Activated CD8-positive, alpha-beta T cell treated with anti-CD3 and anti-CD28 coated beads for 36 hours (primary cell): ENCODE data around the gene ZNRF3. TPM values are rescaled to one million over a fixed set of nuclear protein-coding genes. Genes with fewer than 3 reads are reported as not detected.

ENCODE experiments used
- ATAC-seq: fragments of 200-7000 bp; cut with Tn5 transposase; one replicate; pipeline ENCODE4 v1.10.0; 2021; ENCODE audit warnings: mild to moderate bottlenecking, moderate library complexity
- CTCF ChIA-PET: fragments of 350-600 bp; sonication (Branson Sonifier 250); formaldehyde crosslinking; loops from one replicate; lab custom pipeline; 2021; ENCODE audit warnings: antibody characterized with exemption; lab: Charles Lee
- POLR2A ChIA-PET: fragments of 350-600 bp; sonication (Branson Sonifier 250); formaldehyde crosslinking; loops from one replicate; lab custom pipeline; 2021; ENCODE audit warnings: antibody characterized with exemption; lab: Charles Lee
- DNase-seq: peaks from one replicate; pipeline ENCODE4 v3.0.0-alpha.2; 2020
- H3K27ac Mint-ChIP-seq: one replicate; pipeline ENCODE4 v1.8.0; 2021; ENCODE audit warnings: mild to moderate bottlenecking, mixed read lengths
- H3K27me3 Mint-ChIP-seq: one replicate; pipeline ENCODE4 v1.8.0; 2021; ENCODE audit warnings: mixed read lengths
- H3K36me3 Mint-ChIP-seq: one replicate; pipeline ENCODE4 v1.8.0; 2021; ENCODE audit warnings: low read depth, mixed read lengths
- H3K4me1 Mint-ChIP-seq: one replicate; pipeline ENCODE4 v1.8.0; 2021; ENCODE audit warnings: low read depth, mixed read lengths
- H3K4me3 Mint-ChIP-seq: one replicate; pipeline ENCODE4 v1.8.0; 2021; ENCODE audit warnings: mild to moderate bottlenecking, moderate library complexity, mixed read lengths
- H3K9me3 Mint-ChIP-seq: one replicate; pipeline ENCODE4 v1.8.0; 2021; ENCODE audit warnings: mixed read lengths
- intact Hi-C: fragments of 100-400 bp; cut with micrococcal nuclease; formaldehyde crosslinking; loops from one replicate; pipeline ENCODE4 v1.10.0; 2022
- total RNA-seq, 2 experiments: library from RNA; stranded (reverse); gene quantifications; one replicate each; pipeline ENCODE4 v1.2.3, GENCODE V29; 2021
- TF ChIP-seq, protein P1 (sequence below): fragments of 200-600 bp; IDR thresholded peaks from one replicate; pipeline ENCODE4 v1.8.0; 2022; ENCODE audit warnings: antibody characterized with exemption, mild to moderate bottlenecking

Gene ZNRF3
- total RNA-seq, 2 experiments from 2014 or later = 2.0 to 2.5 TPM

DNA sequence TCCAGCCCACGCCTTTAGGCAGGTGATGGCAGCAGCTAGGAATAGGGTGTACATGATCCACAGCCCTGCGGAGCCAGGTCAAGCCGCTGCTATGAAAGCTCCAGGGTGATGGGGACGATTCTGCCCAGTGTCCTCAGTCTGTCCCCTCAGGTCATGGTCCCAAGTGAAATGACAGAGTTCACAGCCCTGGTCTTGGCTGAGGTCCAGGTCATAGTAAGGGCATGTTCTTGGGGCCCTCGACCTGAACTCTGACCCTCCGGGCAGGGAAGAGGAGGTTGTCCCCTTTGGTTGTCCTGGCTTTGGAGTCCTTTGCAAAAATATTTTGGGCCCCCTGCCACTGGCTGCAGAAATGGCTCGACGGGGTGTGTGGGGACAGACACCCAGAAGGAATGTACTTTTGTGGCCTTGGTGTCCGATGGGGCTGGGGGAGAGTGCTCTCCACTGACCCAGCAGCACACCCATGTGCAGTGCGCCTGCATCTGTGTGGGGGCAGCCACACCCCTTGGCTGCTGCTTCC is 170.9 kb downstream of the ZNRF3 start:
- peaks cover 5% of the 10 kb centered on the region for H3K27me3 Mint-ChIP-seq
- ATAC-seq (no peak), DNase-seq (no peak)
- no peak overlapping the region for H3K27ac Mint-ChIP-seq
- intact Hi-C loops = no loop called here
- no peaks in the 10 kb centered on the region for H3K9me3 Mint-ChIP-seq
- no peak overlapping the region for H3K4me3 Mint-ChIP-seq
- ChIA-PET CTCF (interaction anchor here (1.3 kb wide), 1 partner anchor 14 kb away, joined by 6 read pairs; no protein-coding TSS in a partner anchor), POLR2A (no interaction called here)
- peaks cover 2% of the 10 kb centered on the region for H3K36me3 Mint-ChIP-seq
- no peaks in the 10 kb centered on the region for H3K4me1 Mint-ChIP-seq
- TF ChIP-seq, protein P1, sequence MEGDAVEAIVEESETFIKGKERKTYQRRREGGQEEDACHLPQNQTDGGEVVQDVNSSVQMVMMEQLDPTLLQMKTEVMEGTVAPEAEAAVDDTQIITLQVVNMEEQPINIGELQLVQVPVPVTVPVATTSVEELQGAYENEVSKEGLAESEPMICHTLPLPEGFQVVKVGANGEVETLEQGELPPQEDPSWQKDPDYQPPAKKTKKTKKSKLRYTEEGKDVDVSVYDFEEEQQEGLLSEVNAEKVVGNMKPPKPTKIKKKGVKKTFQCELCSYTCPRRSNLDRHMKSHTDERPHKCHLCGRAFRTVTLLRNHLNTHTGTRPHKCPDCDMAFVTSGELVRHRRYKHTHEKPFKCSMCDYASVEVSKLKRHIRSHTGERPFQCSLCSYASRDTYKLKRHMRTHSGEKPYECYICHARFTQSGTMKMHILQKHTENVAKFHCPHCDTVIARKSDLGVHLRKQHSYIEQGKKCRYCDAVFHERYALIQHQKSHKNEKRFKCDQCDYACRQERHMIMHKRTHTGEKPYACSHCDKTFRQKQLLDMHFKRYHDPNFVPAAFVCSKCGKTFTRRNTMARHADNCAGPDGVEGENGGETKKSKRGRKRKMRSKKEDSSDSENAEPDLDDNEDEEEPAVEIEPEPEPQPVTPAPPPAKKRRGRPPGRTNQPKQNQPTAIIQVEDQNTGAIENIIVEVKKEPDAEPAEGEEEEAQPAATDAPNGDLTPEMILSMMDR = no peak

DNA sequence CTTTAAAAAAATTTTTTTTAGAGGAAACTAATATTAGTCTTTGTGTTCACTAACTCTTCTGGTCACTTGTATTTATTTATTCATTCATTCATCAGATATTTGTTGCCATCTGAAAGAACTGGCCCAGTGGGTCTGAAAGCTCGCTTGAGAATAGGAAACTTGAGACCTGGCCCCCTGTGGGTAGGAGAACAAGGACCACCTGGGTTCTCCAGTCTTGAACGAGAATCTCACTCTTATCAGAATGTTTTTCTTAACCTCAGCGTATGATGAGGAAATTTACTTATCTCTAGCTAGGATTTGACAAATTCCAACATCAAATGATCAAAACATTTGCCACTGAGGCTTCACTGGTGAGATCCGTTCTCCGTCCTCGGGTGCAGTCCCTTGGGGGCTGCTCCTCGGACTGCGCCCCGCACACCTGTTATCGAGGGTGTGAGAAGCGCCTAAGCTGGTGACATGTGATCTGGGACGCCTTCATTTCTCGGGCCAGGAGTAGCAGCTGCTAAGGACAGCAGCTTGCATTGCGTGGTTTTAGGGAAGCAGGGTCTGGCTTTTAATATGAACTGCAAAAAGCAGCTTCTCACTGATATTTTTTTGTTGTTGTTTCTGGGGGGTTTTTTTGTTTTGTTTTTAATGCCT is 171.9 kb downstream of the ZNRF3 start:
- Mint-ChIP-seq H3K4me1 (no peaks in the 10 kb centered on the region), H3K4me3 (no peak overlapping the region), H3K9me3 (no peaks in the 10 kb centered on the region), H3K36me3 (peaks cover 1% of the 10 kb centered on the region), H3K27me3 (peaks cover 8% of the 10 kb centered on the region), H3K27ac (no peak overlapping the region)
- no peak for DNase-seq
- ChIA-PET CTCF (interaction anchor here (0.7 to 1.9 kb wide), 3 partner anchors 15 to 200 kb away, joined by 3 to 6 read pairs (median 5); no protein-coding TSS in a partner anchor), POLR2A (no interaction called here)
- ATAC-seq = no peak
- intact Hi-C loops = no loop called here
- TF ChIP-seq, protein P1 = no peak

DNA sequence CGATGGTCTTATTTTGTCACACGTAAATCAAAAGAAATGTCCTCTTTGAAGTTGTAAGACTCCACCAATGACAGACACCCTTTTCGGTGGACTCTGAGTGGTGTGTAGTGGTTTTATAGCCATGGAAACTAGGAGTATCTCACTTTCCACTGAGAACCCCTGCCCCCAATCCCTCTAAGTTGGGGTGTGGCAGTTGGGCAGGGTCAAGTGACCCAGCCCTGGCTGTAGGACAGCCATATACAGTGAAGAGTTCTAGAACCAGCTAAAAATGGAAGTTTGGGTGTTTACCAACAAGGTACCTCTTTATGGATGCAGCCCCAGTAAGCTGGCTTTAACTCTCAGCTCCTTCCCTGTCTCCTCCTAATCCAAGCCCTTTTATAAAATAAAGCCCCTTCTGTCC is 173.1 kb downstream of the ZNRF3 start:
- no peaks in the 10 kb centered on the region for H3K4me1 Mint-ChIP-seq
- H3K27ac Mint-ChIP-seq = no peak overlapping the region
- no peaks in the 10 kb centered on the region for H3K9me3 Mint-ChIP-seq
- DNase-seq (no peak), ATAC-seq (no peak)
- H3K4me3 Mint-ChIP-seq = no peak overlapping the region
- intact Hi-C loops = no loop called here
- ChIA-PET POLR2A (no interaction called here), CTCF (interaction anchor here (1.0 to 1.9 kb wide), 2 partner anchors 9 to 98 kb away, joined by 4 to 5 read pairs; no protein-coding TSS in a partner anchor)
- TF ChIP-seq, protein P1 = no peak
- no peaks in the 10 kb centered on the region for H3K36me3 Mint-ChIP-seq
- H3K27me3 Mint-ChIP-seq = peaks cover 10% of the 10 kb centered on the region

DNA sequence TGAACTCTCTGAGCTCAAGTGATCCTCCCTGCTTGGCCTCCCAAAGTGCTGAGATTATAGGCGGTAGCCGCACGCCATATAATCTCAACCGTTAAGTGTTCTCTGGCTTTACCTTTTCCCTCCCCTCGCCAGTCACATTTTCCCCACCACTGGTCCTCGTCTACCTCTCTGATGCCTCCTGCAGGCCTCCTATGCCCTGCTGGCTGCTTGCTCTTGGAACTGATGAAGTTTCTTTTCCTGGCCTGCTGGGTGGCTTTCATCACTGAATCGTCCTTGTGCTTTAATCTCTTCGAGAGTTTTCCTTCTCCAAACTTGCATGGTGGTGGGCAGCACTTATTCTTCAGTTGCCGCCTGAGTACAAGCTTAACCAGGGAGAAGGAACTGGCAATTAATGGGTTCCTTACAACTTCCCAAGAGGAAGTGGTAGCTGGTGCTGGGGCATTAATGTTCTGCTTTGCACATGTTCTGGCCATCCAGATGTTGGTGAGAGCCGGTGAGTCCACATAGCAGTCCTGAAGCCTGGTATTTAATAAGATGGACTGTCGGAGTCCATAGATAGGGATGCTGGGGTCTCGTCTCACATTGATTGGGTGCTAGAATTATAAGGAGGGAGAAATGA is 177.0 kb downstream of the ZNRF3 start:
- no peaks in the 10 kb centered on the region for H3K36me3 Mint-ChIP-seq
- peaks cover 3% of the 10 kb centered on the region for H3K4me1 Mint-ChIP-seq
- H3K27me3 Mint-ChIP-seq = peaks cover 22% of the 10 kb centered on the region
- ATAC-seq = no peak
- intact Hi-C loops = no loop called here
- POLR2A ChIA-PET = no interaction called here
- no peaks in the 10 kb centered on the region for H3K9me3 Mint-ChIP-seq
- TF ChIP-seq, protein P1 = no peak
- H3K27ac Mint-ChIP-seq = no peak overlapping the region
- H3K4me3 Mint-ChIP-seq = no peak overlapping the region
- CTCF ChIA-PET = no interaction called here
- DNase-seq = no peak

DNA sequence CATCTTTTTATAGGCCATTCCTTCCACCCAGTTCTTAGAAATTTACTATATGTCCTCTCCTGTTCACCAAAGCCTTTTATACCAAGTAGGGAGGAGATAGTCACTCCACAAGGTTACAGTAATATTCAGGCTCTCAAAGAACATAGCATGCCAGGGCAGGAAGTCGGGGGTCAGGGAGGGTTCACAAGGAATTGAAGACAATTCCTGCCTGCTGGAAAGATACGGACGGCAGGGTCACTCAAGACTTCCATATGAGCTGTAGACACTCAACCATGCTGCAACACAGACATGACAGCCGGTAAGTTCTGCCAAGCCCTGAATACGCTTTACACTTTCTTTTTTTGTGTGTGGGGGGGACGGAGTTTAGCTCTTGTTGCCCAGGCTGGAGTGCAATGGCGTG is 177.6 kb downstream of the ZNRF3 start:
- Mint-ChIP-seq H3K27me3 (peaks cover 23% of the 10 kb centered on the region), H3K4me1 (peaks cover 6% of the 10 kb centered on the region), H3K9me3 (no peaks in the 10 kb centered on the region), H3K4me3 (no peak overlapping the region), H3K27ac (no peak overlapping the region), H3K36me3 (no peaks in the 10 kb centered on the region)
- intact Hi-C loops = no loop called here
- TF ChIP-seq, protein P1 = no peak
- DNase-seq = no peak
- ChIA-PET POLR2A (no interaction called here), CTCF (no interaction called here)
- no peak for ATAC-seq
